Parathyroid adenoma (tissue), 2 donors: ENCODE measurements around the gene PLEKHA8.

Source experiments
- H2AFZ ChIP-seq: fragments of 300-600 bp; sonication (generic); one replicate; pipeline ENCODE4 v1.7.0; 2017; ENCODE audit warnings: antibody characterized with exemption, mild to moderate bottlenecking
- H3K27ac ChIP-seq: fragments of 300-600 bp; sonication (generic); one replicate; pipeline ENCODE4 v1.7.0; 2017
- H3K27me3 ChIP-seq: fragments of 300-600 bp; sonication (generic); one replicate; pipeline ENCODE4 v1.7.0; 2017; ENCODE audit warnings: low read length; ENCODE audit not compliant: control insufficient read depth, insufficient read depth
- H3K36me3 ChIP-seq: fragments of 300-600 bp; sonication (generic); one replicate; pipeline ENCODE4 v1.7.0; 2017; ENCODE audit warnings: low read length; ENCODE audit not compliant: control insufficient read depth, insufficient read depth
- H3K4me1 ChIP-seq: fragments of 300-600 bp; sonication (generic); one replicate; pipeline ENCODE4 v1.7.0; 2017; ENCODE audit warnings: control low read depth
- H3K4me2 ChIP-seq: fragments of 300-600 bp; sonication (generic); one replicate; pipeline ENCODE4 v1.7.0; 2017; ENCODE audit warnings: low read length
- H3K4me3 ChIP-seq: fragments of 300-600 bp; sonication (generic); one replicate; pipeline ENCODE4 v1.7.0; 2017; ENCODE audit warnings: low read depth, low read length
- H3K79me2 ChIP-seq: fragments of 300-600 bp; sonication (generic); one replicate; pipeline ENCODE4 v1.7.0; 2017; ENCODE audit warnings: control low read depth
- H3K9ac ChIP-seq: fragments of 300-600 bp; sonication (generic); one replicate; pipeline ENCODE4 v1.7.0; 2017; ENCODE audit warnings: mild to moderate bottlenecking
- H3K9me3 ChIP-seq: fragments of 300-600 bp; sonication (generic); one replicate; pipeline ENCODE4 v1.7.0; 2017; ENCODE audit warnings: low read length; ENCODE audit not compliant: control insufficient read depth
- TF ChIP-seq, protein P1 (sequence below): fragments of 300-600 bp; sonication (generic); IDR thresholded peaks from one replicate; pipeline ENCODE4 v1.7.0; 2017; ENCODE audit warnings: antibody characterized with exemption, mild to moderate bottlenecking
- donor health status: primary hyperparathyroidism.

Gene PLEKHA8

DNA sequence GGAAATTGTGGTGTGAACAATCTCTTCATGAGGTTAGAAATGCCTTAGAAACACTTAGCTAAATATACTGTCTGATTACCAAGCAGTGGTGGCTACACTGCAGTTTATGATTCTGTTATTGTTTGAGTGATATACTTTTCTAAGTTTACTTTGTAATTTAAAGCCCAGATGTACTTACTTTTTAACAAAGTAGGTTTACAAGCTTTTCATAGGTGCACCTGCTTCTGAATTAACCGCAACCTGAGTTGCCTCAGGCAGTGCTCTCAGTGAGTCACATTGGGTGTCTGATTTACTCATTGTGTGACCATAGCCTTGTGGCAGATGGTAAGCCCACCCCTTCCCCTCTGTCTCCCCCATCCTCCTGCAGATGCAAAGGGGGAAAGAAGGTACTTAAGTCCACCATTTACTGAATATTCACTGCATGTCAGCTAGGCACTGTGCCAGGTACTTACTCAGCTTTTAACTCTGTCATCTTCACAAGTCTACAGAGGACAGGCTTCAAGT is 115.6 kb downstream of the PLEKHA8 start:
- no peak overlapping the region for H3K4me3 ChIP-seq
- H3K4me1 ChIP-seq = peaks cover 19% of the 10 kb centered on the region
- no peak overlapping the region for H3K9ac ChIP-seq
- H3K27me3 ChIP-seq = no peaks in the 10 kb centered on the region
- TF ChIP-seq, protein P1, sequence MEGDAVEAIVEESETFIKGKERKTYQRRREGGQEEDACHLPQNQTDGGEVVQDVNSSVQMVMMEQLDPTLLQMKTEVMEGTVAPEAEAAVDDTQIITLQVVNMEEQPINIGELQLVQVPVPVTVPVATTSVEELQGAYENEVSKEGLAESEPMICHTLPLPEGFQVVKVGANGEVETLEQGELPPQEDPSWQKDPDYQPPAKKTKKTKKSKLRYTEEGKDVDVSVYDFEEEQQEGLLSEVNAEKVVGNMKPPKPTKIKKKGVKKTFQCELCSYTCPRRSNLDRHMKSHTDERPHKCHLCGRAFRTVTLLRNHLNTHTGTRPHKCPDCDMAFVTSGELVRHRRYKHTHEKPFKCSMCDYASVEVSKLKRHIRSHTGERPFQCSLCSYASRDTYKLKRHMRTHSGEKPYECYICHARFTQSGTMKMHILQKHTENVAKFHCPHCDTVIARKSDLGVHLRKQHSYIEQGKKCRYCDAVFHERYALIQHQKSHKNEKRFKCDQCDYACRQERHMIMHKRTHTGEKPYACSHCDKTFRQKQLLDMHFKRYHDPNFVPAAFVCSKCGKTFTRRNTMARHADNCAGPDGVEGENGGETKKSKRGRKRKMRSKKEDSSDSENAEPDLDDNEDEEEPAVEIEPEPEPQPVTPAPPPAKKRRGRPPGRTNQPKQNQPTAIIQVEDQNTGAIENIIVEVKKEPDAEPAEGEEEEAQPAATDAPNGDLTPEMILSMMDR = no peak
- no peak overlapping the region for H3K4me2 ChIP-seq
- no peaks in the 10 kb centered on the region for H3K36me3 ChIP-seq
- H3K27ac ChIP-seq = no peak overlapping the region
- H3K79me2 ChIP-seq = peaks cover 46% of the 10 kb centered on the region
- H2AFZ ChIP-seq = no peak overlapping the region
- no peaks in the 10 kb centered on the region for H3K9me3 ChIP-seq

DNA sequence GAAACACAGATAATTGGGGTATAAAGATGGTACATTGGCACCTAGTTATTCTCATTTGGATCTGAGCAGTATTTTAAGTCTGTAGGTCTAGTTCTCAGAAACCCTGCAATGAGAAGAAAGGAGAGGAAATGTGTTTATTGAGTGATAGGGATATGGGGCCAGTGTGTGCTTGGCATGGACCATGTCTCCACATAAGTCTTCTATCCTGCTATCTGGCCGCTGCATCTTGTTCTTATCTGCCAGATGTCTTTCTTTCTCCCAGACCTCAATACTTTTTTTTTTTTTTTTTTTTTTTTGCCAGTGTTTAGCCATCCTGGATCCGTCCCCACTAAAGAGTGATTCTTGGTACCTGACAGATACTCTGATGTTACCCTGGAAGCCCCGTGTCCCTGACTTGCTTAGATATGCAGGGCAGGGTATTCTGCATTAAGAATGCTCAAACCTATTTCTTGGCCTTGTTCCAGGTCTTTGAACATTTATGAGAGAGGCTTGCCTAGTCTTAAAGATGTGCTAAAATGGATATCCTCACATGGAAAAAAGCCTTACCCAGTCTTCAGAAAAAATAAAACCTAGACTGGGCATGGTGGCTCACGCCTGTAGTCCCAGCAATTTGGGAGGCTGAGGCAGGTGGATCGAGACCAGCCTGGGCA is 116.6 kb downstream of the PLEKHA8 start:
- no peak overlapping the region for H3K4me3 ChIP-seq
- no peak overlapping the region for H3K4me2 ChIP-seq
- H3K9me3 ChIP-seq = no peaks in the 10 kb centered on the region
- TF ChIP-seq, protein P1 = no peak
- no peaks in the 10 kb centered on the region for H3K36me3 ChIP-seq
- H3K4me1 ChIP-seq = peaks cover 19% of the 10 kb centered on the region
- H3K27ac ChIP-seq = no peak overlapping the region
- H2AFZ ChIP-seq = no peak overlapping the region
- peaks cover 46% of the 10 kb centered on the region for H3K79me2 ChIP-seq
- no peaks in the 10 kb centered on the region for H3K27me3 ChIP-seq
- H3K9ac ChIP-seq = no peak overlapping the region

DNA sequence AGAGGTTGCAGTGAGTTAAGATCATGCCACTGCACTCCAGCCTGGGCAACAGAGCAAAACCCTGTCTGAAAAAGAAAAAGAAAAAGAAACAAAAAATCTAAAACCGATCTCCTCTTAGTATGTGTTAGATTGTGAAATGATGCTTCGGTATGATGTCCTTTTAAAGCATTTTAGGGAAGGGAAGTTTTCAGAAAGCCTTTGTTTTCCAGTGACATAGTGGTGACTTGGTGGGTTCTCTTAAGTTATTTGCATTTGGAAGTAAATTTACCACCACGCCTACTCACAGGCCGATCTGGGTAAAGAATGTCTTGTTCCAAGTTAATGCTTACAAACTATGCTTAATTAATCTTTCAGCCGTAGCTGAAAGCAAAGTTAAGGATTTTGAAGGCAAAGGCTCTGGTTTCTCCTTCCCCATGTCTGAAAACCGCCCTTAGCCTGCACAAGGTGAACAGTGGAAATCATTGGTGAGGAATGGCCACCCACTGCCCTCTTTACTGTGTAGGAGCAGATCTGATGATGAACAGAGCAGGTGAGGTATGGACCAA is 117.3 kb downstream of the PLEKHA8 start:
- Histone ChIP-seq H3K79me2 (peaks cover 46% of the 10 kb centered on the region), H3K9ac (no peak overlapping the region), H3K4me3 (no peak overlapping the region), H3K4me2 (no peak overlapping the region), H3K4me1 (peaks cover 19% of the 10 kb centered on the region), H3K36me3 (no peaks in the 10 kb centered on the region), H3K27me3 (no peaks in the 10 kb centered on the region), H3K9me3 (no peaks in the 10 kb centered on the region), H3K27ac (no peak overlapping the region), H2AFZ (no peak overlapping the region)
- TF ChIP-seq, protein P1 = no peak

DNA sequence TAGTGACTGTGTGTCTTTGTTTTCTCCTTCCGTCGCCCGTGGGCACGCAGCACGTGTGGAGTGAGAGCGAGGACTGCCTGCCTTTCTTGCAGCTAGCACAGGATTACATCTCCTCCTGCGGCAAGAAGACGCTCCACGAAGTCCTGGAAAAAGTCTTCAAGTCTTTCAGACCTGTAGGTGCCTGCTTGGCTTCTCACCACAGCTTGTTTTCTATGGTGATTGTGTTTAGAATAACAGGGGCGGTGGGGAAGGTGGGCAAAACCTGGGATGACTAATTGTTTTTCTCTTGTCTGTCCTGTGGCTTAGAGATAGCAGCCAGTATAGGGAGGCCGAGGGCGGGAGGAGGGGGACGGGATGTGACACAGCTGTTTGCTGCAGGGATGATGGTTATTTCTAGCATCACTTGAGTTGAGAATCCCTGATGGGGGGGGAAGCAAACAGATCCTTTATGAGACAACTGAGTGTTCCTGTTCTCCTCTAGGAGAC is 118.0 kb downstream of the PLEKHA8 start:
- Histone ChIP-seq H3K4me2 (no peak overlapping the region), H3K4me1 (peaks cover 19% of the 10 kb centered on the region), H3K79me2 (peaks cover 46% of the 10 kb centered on the region), H3K36me3 (no peaks in the 10 kb centered on the region), H3K9me3 (no peaks in the 10 kb centered on the region), H3K4me3 (no peak overlapping the region), H3K27ac (no peak overlapping the region), H3K9ac (no peak overlapping the region), H2AFZ (no peak overlapping the region), H3K27me3 (no peaks in the 10 kb centered on the region)
- TF ChIP-seq, protein P1 = no peak

DNA sequence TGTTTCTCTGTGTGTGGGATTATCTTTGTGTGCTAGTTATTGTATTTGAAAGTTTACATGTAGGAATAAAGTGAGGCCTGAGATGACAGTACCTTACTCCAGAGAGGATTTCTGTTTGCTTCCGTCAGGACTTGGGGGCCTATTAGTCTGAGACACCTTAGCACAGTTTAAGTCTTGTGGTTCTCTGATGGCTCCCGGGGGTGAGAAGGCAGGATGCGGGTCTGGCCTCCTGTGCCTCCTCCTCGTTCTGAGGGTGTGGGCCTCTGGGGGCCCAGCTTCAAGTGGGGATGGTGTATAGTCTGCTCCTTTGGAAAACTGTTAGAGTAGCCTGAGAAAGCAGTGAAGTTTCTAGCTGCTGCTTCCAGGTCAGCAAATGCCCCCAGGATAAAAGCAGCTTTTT is 119.0 kb downstream of the PLEKHA8 start:
- H3K9me3 ChIP-seq = no peaks in the 10 kb centered on the region
- no peak overlapping the region for H2AFZ ChIP-seq
- peaks cover 43% of the 10 kb centered on the region for H3K79me2 ChIP-seq
- no peak overlapping the region for H3K4me2 ChIP-seq
- TF ChIP-seq, protein P1 = no peak
- no peak overlapping the region for H3K4me3 ChIP-seq
- no peak overlapping the region for H3K27ac ChIP-seq
- no peak overlapping the region for H3K9ac ChIP-seq
- H3K27me3 ChIP-seq = no peaks in the 10 kb centered on the region
- H3K4me1 ChIP-seq = peaks cover 16% of the 10 kb centered on the region
- H3K36me3 ChIP-seq = no peaks in the 10 kb centered on the region
